Epithelial cell of proximal tubule (primary cell): ENCODE measurements around the gene CAPRIN1. TPM values are rescaled to one million over a fixed set of nuclear protein-coding genes. Genes with fewer than 3 reads are reported as not detected.

ENCODE experiments used
- DNase-seq: peaks from one replicate; pipeline ENCODE4 v3.0.0-alpha.2; 2011; ENCODE audit warnings: low read depth
- H3K4me3 ChIP-seq: 2 replicates; pipeline ENCODE4 v1.5.1; 2011; ENCODE audit warnings: low read depth, mild to moderate bottlenecking, low read length
- CTCF ChIP-seq: conservative IDR thresholded peaks from 2 replicates; pipeline ENCODE4 v1.5.1; 2012; ENCODE audit warnings: low read depth, mild to moderate bottlenecking, low read length
- total RNA-seq: library from RNA; depleted of rRNA; stranded (reverse); fragments of >200 nt; gene quantifications from 2 replicates; pipeline ENCODE4 v1.2.3, GENCODE V29; 2015

The CAPRIN1 gene
- total RNA-seq, 1 donor from 2014 or later: 172 TPM

- TF ChIP-seq CTCF: no peak
- no peak overlapping the region for H3K4me3 ChIP-seq
- no peak for DNase-seq
Measured at GRCh38 chr11:34021977-34022735, 29.4 kb upstream of the CAPRIN1 start.

DNA sequence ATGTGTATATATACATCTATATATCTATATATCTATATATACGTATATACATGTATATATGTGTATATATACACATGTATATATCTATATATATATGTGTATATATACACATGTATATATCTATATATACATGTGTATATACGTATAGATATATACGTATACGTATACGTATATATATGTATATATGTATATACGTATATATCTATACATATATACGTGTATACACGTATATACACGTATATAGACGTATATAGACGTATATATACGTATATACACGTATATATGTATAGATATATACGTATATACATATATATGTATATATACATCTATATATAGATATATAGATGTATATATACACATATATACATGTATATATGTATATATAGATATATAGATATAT lies 25.1 kb upstream of the CAPRIN1 start:
- no peak for TF ChIP-seq CTCF
- no peak for DNase-seq
- no peak overlapping the region for H3K4me3 ChIP-seq

- DNase-seq: no peak
- no peak overlapping the region for H3K4me3 ChIP-seq
- no peak for TF ChIP-seq CTCF
Measured at GRCh38 chr11:34027516-34028408, 23.8 kb upstream of the CAPRIN1 start.

- TF ChIP-seq CTCF: no peak
- H3K4me3 ChIP-seq: no peak overlapping the region
- no peak for DNase-seq
Measured at GRCh38 chr11:34028425-34028824, 23.1 kb upstream of the CAPRIN1 start.

GRCh38 chr11:34029176-34029575 lies 22.4 kb upstream of the CAPRIN1 start:
- TF ChIP-seq CTCF: no peak
- no peak for DNase-seq

GRCh38 chr11:34030382-34030781 lies 21.1 kb upstream of the CAPRIN1 start:
- H3K4me3 ChIP-seq: no peak overlapping the region
- no peak for TF ChIP-seq CTCF
- DNase-seq: no peak

More at GRCh38 chr11:34029176-34029575, 22.4 kb upstream of the CAPRIN1 start:
- H3K4me3 ChIP-seq: no peak overlapping the region

- TF ChIP-seq CTCF: no peak
- H3K4me3 ChIP-seq: no peak overlapping the region
- DNase-seq: no peak
Measured at GRCh38 chr11:34033399-34033798, 18.1 kb upstream of the CAPRIN1 start.
